Measurements from ENCODE around the gene TKT.
"Not testable (repeated sequence)": the region's sequence is repeated elsewhere in the genome, so short reads cannot be mapped to it uniquely, and the experiment has no call there.

Gene TKT, protein sequence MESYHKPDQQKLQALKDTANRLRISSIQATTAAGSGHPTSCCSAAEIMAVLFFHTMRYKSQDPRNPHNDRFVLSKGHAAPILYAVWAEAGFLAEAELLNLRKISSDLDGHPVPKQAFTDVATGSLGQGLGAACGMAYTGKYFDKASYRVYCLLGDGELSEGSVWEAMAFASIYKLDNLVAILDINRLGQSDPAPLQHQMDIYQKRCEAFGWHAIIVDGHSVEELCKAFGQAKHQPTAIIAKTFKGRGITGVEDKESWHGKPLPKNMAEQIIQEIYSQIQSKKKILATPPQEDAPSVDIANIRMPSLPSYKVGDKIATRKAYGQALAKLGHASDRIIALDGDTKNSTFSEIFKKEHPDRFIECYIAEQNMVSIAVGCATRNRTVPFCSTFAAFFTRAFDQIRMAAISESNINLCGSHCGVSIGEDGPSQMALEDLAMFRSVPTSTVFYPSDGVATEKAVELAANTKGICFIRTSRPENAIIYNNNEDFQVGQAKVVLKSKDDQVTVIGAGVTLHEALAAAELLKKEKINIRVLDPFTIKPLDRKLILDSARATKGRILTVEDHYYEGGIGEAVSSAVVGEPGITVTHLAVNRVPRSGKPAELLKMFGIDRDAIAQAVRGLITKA

DNA sequence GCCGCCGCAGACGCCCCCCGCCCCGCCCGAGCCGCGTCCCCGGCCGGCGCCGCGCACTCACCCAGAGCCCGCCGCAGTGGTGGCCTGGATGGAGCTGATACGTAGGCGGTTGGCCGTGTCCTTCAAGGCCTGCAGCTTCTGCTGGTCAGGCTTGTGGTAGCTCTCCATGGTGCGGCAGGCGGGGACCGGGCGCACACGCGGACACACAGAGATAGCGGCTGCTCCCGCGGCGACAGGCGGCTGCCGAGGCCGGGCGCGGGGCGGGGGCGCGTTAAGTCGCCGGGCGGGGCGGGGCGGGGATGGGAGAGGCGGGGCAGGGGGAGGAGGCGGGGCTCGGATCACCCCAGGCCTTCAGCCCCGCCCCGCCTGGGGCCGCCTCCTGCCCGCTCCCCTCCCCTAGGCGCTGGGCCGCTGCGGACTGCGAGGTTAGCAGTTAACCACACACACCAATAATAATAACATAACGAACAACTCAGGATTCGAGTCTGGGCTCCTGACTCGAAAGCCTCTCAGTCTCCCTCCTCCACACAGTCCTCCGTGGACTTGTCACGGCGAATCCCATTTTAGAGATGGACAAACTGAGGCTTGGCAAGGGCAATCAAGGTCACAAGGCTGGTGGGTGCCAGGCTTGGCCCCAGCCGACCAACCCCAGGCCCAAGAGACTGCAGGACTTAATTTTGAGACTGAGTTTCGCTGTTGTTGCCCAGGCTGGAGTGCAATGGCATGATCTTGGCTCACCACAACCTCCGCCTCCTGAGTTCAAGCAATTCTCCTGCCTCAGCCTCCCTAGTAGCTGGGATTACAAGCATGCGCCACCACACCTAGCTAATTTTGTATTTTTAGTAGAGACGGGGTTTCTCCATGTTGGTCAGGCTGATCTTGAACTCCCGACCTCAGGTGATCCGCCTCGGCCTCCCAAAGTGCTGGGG lies at the start of gene TKT:
Gene TKT (minus strand): TSS at position 248 of the 929 bp plus-strand sequence. CDS start 80 bp downstream, at position 168.
- DNase-seq: peak; percentile 55

DNA sequence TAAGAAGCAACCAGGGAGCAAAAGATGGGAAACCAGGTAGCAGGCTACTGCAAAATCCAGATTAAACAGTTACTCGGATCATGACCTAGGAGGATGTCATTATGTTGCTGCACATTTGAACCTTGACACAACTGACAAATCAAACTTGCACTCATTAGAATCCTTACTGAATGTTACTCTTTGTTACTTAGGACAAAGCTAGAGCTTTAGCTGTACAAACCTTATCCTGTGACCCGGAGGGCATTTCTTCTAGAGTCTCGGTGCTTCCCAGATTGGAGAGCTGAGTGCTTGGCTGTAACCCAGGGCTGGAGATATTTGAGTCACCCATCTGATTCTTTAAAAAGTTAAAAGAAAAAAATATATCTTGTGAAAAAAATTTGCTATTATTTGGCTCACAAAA lies 48.1 kb upstream of the TKT start:
- no peak for DNase-seq

DNA sequence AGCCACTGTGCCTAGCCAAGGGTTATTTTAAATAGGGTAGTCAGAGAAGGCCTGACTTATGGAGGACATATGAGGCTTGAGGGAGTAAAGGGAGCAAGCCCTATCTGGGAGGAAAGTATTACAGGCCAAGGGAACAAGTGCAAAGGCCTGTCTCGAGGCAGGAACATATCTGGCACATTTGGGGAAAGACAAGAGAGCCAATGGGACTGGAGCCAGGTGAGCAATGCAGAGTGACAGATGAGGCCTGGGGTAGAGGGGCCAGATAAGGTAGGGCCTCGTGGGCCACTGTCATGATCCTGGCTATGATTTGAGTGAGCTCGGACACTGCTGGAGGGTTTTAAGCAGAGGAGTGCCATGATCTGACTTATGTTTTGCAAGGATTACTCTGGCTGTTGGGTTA lies 47.7 kb upstream of the TKT start:
- DNase-seq: no peak

DNA sequence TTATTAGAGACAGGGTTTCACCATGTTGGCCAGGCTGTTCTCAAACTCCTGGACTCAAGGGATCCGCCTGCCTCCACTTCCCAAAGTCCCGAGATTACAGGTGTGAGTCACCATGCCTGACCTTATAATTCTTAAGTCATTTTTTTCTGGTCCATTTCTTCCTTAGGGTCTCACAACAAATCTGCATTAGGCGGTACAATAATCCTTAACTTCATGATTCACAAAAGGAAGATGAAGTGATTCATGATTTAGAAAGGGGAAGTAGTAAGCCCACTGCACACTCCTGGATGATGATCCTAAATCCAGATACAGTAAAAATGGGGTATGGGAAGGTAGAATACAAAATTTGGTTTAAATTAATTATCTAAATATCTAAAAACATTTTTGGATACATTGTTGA lies 45.0 kb upstream of the TKT start:
- DNase-seq: no peak

DNA sequence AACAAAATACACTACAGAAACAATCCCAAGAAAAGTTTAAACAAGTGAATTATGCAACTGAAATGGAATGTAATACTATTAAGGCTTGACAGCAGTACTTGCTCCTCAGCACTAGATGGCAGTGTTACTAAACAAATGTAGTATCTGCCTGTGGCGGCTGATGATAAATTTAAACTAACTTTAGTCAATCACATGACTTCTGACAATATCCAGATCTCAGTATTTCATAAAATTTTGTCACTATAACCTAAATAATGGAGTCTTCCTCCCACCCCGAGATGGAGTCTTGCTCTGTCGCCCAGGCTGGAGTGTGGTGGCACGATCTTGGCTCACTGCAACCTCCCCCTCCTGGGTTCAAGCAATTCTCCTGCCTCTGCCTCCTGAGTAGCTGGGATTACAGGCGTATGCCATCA lies 43.8 kb upstream of the TKT start:
- DNase-seq: peak; percentile 11

DNA sequence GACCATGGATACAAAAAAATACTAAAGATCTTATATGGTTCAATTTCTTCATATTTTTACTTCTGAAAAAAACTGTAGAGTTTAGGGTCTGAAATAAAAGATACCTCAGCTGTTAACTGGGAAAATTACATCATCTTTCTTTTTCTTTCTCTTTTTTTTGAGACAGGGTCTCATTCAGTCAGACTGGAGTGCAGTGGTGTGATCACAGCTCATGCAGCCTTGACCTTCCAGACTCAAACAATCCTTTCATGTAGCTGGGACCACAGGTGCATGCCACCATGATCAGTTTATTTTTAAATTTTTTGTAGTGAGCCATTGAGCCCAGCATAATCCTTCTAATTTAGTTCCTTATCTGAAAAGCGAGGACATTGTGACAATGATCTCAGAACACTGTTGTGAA lies 39.6 kb upstream of the TKT start:
- no peak for DNase-seq

DNA sequence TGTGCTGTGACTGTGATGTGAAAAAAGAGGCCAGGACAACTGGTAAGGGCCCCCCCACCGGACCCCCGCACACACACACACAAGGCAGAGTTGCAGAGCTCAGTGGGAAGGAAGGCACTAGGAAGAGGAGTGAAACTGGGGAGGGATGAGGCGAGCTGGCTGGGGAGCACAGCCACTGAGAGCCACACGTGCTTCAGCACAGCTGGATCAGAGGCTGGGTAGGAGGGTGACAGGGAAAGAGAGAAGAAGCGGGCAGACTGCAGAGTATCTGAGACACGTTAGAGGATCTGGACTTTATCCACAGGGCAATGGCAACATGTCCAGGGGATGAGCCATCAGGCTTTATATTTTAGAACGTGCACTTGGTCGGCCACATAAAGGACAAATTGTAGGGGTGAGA lies 38.0 kb upstream of the TKT start:
- DNase-seq: no peak

DNA sequence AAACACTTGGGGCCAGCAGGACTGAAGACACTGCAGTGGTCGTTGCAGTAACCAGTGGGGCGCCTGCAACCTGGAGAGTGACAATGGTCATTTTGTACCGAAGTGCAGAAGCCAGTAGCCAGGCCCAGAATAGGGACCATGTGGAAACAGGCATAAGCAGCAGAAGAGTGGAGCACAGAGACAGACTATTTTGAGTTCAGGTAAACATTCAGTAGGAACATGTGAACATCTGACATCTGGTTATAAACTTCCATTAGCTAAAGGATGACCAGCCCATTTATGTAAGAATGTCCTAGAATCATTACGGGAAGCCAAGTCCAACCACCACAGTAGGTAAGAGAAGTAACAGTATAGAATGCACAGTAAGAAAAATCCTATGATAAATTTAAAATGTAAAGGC lies 32.4 kb upstream of the TKT start:
- DNase-seq: no peak

DNA sequence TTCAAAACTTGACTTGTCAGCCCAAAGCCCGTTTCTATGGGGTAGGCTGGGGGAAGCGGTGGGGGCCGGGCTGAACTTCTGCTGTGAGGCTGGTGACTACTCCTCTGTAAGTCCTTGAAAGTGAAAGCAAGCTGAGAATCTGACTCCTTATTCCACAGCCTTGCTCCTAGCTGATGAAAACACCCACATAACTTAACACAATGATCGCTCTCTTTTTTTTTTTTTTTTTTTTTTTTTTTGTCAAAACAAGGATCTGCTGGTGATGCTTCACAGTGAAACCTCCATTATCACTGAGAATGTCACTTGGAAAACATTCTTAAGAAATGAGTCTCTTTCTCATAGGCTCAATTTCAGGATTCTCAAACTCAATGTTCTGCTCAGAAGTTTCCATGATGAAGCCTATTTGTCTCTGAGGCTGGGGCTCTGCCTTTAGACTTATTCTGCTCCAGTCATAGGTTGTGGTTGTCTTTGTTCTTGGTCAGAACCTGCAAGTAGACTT lies 31.4 kb upstream of the TKT start:
- no peak for DNase-seq

DNA sequence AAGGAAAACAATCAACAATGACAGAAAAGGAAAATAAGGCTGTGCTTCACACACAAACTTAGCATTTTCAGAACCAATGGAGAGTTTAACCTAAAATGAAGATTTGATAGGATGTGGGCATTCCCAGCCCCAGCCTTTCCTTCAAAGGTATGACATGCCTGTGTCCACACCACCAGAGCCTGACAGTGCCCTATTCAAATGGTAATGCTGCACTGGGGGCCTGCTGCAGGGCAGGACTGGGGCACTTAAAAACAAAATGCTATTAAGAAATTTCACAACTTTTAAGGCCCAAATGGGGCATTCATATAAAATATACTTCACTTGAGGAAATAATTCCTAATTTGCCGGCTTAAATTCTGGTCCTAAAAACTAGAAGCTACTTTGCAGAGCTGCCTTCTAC lies 30.9 kb upstream of the TKT start:
- DNase-seq: no peak

DNA sequence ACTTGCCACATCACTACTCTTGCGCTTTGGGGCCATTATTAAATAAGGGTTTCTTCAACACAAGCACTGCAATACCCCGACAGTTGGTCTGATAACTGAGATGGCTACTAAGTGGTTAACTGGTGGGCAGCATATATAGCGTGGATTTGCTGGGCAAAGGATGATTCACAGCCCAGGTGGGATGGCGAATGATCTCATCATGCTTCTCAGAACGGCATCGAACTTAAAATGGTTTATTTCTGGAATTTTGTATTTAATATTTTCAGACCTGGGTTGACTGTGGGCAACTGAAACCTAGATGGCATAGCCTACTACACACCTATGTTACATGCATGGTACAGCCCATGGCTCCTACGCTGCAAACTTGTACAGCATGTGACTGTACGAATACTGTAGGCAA lies 26.8 kb upstream of the TKT start:
- no peak for DNase-seq

DNA sequence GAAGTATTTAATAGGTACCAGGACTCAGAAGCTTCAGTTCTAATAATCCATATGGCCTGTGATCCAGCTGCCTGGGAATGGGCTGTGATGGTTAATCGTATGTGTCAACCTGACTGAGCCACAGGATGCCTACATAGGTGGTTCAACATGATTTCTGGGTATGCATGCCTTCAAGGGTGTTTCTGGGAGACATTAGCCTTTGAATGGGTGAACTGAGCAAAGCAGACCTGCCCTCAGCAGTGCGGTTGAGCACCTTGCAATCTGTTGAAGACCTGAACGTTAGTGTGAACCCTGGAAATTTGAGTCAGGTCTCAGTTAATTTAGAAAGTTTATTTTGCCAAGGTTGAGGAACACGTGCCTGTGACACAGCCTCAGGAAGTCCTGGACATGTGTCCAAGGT lies 22.8 kb upstream of the TKT start:
- DNase-seq: no peak

DNA sequence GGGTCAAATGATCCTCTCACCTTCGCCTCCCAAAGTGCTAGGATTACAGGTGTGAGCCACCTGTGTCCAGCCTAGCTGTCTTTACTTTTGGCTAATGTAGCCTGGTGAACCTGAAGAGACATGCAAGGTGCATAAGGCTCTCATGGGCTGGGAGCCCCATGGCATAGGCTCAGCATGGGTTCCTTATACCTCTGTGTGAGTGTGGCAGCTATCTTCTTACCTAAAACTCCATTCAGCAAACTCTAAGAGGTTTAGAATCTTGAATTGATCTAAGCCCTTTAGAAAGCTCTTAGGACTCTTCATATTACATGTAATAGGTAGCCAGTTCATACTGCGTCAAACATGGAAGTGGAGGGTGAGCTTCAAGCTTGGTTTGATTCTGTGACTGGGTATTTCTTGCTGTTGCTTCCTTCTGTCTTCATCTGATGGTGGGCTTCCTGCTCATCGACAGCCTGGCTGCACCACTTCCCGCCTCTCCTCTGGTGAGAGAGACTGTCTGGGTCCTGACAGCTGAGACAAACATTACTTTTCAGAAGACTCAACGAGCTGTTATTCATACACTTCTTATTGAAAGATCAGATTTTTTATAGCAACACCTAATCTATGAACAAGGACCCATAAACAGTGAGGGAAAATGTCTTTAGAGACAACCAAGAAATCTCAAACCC lies 19.2 kb upstream of the TKT start:
- DNase-seq: no peak

DNA sequence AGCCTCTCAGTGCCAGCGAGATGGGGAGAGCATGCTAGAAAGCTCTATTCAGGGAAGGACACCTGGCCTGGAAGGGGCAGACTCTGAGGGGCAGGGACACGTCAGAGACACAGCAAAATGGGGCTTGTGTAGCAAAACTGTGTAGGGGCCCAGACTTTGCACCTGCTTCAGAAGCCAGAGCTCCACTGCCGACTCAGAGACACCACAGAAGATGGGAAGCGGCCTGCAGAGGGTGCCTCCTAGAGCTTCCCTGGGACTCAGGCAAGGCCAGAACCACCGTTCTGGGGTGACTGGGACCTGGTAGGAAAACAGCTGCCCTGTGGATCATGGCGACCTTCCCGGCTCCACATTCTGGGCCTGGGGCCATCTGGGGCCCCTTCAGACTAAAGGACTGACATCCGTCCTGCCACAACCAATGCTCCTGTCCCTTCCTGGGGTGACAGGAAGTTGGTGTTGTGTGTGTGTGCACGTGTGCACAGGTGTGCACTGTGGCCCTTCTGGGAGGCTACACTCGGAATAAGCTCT lies 17.4 kb upstream of the TKT start:
- no peak for DNase-seq

DNA sequence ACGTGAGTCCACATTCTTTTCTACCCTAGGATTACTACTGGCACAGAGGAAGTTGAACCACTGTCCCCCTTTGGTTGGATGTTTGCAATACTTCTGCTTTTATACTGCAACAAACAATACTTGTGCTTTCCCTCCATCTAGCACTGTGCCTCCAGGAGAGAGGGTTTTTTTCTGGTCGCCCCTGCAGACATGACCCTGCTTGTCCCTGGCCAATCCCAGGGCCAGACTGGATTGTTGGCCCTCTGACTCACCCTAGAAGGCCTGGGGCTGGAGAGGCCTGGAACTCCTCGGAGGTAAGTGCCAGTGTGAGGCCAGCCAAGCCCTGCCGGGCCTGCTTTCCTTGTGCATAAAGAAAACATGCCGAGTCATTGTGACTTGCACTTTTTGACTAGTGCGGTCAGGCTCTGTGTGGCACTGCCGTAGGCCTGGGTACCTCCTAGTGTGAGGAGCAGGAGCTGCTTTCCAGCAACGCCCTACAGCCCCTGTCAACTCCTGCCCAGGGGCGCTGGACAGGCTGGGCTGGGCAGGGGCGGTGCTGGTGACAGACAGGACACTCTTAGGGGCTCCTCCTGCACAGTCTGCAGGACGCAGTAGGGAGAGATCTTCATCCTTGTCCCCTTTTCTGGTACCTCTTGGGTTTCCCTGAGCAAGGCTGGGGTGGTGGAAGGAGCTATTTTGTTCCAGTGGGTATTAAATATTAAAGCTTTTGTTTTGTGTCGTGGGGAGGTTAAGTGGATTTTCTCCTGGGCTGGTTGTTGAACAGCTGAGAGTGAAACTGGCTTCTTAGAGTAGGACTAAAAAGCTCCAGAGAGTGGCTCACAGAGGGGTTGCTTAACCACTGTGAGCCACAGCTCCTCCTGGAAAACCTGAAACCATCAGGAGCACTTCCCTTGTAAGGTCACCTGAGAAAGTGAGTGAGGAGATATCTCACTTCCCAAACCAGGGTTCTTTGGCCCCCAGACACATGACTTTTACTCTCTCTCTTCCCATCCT lies 14.4 kb upstream of the TKT start:
- DNase-seq: peak; percentile 19

DNA sequence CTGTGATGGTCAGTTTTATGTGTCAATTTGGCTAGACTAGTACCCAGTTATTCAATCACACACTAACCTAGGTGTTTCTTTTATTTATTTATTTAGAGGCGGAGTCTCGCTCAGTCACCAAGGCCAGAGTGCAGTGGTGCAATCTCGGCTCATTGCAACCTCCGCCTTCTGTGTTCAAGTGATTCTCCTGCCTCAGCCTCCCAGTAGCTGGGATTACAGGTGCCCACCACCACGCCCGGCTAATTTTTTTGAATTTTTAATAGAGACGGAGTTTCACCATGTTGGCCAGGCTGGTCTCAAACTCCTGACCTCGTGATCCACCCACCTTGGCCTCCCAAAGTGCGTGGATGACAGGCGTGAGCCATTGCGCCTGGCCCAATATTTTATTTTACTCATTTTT lies 13.4 kb upstream of the TKT start:
- DNase-seq: not testable (repeated sequence)

DNA sequence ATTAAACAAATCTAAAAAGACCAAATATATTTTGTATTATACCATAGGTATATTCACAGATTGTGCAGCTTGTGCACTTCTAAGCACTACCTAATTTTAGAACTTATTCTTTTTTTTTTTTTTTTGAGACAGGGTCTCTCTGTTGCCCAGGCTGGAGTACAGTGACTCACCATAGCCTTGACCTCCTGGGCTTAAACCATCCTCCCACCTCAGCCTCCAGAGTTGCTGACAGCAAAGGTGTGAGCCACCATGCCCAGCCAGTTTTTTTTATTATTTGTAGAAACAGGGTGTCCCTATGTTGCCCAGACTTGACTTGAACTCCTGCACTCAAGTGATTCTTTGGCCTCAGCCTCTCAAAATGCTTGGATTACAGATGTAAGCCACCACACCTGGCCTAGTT lies 11.9 kb upstream of the TKT start:
- DNase-seq: no peak

DNA sequence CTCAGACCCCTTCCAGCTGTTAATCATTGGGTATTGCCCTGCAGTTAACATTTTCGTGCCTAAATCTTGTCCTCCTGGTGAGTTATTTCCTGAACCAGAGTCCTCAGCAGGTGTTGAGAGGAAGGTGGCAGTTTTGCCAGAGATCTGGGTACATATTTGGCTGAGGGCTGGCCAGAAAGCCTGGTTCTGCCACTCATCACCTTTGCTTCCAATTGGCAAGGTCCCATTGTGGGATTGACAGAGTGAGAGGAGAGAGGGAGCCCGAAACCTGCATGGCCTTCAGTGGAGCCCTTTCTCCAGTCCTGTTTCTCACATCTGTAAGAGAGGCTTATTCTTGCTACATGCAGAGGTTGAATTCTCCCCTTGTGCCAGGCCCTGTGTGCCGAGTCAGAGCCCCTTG lies 8.9 kb upstream of the TKT start:
- DNase-seq: no peak

DNA sequence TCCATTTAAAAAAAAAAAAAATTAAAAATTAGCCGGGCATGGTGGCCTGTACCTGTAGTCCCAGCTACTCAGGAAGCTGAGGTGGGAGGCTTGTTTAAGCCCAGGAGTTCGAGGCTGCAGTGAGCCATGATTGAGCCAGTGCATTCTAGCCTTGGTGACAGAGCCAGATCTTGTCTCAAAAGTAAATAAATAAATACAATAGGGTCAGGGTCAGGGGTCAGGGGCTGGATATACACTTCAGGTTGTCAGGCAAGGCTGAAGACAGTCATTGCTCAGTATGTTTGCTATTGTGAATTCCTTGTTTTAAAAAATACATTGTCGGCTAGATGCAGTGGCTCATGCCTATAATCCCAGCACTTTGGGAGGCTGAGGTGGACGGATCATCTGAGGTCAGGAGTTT lies 8.1 kb upstream of the TKT start:
- DNase-seq: no peak

DNA sequence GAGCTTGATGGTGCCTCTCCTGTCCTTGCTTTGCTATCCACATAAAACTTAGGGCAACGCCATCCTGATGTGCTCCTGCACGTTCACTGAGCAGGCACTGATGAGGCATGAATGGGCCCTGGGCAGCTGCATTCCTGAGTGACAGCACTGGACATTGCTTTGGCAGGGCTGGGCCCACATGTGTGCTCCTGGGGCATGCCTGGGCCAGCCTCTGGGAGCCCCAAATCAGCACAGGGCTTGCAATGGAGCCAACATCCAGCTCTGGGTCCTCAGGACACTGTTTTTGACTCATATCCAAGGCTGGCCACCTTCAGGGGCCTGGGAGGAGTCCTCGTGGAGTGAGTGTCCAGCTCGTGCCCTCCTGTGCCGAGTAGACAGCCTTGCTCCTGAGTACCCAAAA lies 5.9 kb upstream of the TKT start:
- no peak for DNase-seq

DNA sequence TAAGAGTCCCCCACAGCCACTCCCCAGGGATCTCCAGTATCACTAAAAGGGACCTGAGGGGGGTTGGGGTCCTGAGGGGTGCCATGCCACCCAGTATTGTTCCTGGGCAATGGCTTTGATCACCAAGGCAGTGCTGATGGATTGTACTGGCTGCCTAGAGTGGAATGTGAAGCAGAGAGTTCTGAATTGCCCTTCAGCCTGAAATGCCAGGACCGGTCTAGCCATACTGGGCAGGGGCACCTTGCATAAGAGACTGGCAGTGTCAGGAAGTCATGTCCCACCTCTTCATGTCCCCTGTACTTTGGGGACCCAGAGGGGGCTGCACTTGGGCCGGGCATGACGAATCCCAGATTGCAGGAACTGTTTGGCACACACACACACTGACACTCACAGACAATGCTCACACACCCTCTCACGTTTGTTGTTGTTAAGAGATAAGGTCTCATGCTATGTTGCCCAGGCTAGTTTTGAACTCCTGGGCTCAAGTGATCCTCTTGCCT lies 4.5 kb upstream of the TKT start:
- DNase-seq: no peak
